ENCODE results near the gene ITGAL.
A peak's percentile ranks its signal among the peaks of the same experiment; 100 is the strongest.

Gene ITGAL

GRCh38 chr16:30548416-30549253, 76.1 kb downstream of the ITGAL start:
- no peak for DNase-seq

GRCh38 chr16:30551781-30552180, 79.2 kb downstream of the ITGAL start:
- DNase-seq, result peak; percentile 65

DNA sequence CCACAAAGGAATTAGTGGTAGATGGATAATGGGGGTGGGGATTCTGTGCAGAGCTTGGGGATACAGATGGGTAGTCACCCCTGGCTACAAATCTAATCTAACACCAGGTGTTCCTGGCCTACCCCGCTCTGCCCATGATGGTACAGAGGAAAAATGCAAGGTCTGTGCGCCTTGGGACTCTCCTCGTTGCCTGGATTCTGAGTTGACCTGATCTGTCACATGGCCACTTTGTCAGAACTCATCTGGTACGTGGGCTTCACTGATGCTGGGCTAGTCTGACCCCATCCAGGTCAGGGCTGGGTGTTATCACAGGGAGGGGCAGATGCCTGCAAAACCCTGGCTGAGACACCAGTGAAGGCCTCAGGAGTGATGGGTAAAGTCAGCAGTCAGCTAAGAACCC, 80.4 kb downstream of the ITGAL start:
- no peak for DNase-seq

DNA sequence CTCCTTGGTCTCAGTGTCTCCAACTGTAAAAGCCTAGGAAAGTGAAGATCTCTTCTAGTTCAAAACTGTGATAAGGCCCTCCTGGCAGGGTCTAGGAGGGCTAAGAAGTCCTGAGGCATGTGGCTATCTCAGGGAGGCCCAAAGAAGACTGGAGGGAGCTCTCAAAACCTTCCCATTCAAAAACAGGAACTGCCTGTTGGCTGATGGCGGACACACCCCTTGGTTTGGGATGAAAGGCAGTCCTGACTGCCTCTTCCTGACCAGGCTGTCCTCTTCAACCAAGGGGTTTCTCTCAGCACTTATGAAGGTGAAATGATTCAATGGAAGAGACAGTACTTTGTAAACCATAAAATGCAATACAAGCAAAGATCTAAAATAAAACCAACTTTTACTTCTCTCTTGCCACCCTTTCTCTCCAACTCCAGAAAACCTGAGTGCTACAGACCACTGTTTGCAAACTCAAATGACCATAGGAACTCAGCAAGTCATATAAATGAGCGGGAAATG, 80.9 kb downstream of the ITGAL start:
- no peak for DNase-seq

GRCh38 chr16:30554557-30555314, 82.2 kb downstream of the ITGAL start:
- DNase-seq, result no peak

GRCh38 chr16:30555315-30556124, 83.0 kb downstream of the ITGAL start:
- DNase-seq, result no peak

DNA sequence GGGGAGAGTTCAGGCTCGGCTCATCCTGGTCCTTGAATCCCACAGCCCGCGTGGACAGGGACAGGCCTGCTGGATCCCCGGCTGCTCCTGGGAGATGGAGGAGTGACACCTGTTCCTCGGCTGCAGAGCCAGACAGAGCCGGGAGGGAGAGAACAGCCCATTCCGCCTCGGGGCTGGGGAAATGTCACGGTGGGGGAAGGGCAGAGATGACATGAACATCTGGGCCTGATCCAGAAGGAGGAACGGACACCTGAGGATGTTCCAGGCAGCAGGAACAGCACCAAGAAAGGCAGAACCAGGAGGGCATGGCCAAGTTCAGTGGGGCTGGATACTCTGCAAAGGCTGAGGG, 83.6 kb downstream of the ITGAL start:
- no peak for DNase-seq

GRCh38 chr16:30557707-30557956, 85.1 kb downstream of the ITGAL start:
- no peak for DNase-seq

- DNase-seq, result peak; percentile 98
Measured at GRCh38 chr16:30557957-30558788, 85.6 kb downstream of the ITGAL start, which contains the start of gene ZNF764. TSS of gene ZNF764 (minus strand) at chr16:30558374. CDS start at chr16:30558182, 192 bp downstream.

DNA sequence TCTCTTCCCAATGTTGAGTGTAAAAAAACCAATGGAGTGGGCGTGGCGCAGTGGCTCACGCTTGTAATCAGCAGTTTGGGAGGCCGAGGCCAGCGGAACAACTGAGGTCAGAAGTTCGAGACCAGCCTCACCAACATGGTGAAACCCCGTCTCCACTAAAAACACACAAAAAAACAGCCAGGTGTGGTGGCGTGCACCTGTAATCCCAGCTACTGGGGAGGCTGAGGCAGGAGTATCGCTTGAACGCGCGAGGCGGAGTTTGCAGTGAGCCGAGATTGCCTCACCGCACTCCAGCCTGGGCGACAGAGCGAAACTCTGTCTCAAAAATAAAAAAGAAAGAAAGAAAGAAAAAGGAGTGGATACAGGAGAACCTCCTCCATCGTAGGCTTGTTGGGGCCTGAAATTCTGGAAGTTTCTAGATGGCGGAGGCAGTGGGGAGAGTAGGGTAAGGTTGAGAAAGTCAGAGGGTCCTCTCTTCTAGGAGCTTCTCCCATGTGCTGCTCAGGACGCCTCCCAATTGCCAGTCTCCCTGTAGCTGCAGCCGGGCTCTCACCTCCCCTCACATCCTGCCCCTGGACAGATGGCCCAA, 86.3 kb downstream of the ITGAL start:
- DNase-seq, result no peak

DNA sequence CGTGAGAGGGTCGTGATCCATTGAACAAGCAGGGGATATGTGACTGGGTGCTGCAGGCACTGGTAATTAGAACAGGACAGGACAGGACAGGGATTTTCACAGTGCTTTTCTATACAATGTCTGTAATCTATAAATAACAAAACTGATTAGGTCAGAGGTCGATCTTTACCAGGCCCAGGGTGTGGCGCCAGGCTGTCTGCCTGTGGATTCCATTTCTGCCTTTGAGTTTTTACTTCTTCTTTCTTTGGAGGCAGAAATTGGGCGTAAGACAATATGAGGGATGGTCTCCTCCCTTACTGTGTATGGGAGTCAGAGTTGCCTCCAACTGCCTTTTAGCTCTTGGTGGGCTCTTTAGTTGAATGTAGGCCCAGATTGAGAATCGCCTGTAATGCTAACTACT, 87.1 kb downstream of the ITGAL start:
- no peak for DNase-seq

DNA sequence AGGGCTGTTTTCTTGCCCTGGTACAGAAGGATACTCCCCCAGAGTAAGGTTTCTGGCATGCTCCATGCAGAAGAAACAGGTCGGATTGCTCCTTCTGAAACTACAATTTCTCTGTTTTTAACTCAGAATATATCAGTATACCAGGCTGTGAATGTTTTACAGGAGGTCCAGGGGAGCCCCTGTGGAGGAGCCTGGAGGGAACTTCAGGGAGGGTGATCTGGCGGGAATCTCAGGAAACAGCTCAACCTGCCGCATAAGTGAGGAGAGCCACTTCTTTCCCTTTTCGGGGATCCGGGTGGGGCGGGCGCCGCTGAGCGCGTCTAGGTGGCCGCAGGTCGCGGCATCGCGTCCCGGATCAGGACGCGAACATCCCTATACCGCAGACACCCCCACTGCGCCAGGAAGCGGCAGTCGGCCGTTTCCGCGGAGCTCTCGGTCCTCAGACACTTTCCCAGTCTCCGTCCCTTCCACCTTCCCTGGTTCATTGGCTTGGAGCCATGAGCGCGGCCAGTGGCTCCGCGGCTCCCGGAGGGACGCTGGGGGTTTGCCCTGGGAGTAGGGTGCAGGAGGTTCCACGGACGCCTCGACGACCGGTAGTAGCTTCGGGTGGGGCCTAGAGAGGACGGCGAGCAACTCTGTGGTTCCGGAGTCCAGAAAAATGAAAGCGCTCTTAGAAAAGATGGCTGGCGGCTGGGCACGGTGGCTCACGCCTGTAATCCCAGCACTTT, 88.7 kb downstream of the ITGAL start:
- no peak for DNase-seq

GRCh38 chr16:30562021-30562420, 89.5 kb downstream of the ITGAL start:
- DNase-seq, result no peak

GRCh38 chr16:30565526-30565925, 93.0 kb downstream of the ITGAL start:
- DNase-seq, result no peak

DNA sequence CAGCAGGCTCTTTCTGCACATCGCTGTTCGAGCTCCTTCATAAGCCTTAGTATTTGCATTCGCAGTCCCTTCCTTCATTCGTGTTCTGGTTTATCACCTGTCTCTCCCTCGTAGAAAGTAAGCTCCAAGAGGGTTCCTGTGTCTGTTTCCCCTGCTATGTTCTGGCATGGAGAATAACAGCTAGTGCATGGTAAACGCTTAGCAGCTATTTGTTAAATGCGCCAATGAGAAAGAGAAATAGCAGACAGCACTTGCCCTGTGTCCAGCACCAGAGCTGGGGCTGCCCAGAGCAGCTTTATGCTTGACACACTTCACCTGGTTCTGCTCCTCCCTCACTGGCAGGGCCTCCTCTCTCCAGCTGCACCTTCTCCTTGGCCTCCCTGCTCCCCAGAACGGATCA, 93.4 kb downstream of the ITGAL start:
- DNase-seq, result no peak

DNA sequence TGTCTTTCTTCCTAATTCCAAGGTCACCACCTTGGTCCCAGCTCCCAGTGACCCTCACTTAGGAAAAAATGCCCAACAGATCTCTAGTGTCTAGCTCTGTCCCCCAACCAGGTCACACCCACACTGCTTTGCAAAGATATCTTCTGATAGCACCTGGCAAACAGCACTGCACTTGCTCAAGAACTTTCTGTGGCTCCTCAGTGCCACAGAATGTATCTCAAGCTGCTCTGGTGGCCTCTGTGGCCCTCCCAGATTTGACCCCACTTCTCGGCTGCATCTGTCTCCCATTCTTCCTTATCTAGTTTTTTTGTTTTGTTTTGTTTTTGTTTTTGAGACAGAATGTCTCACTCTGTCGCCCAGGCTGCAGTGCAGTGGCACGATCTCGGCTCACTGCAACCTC, 94.0 kb downstream of the ITGAL start:
- no peak for DNase-seq

- DNase-seq, result peak; percentile 81
Measured at GRCh38 chr16:30567160-30567990, 94.8 kb downstream of the ITGAL start.

DNA sequence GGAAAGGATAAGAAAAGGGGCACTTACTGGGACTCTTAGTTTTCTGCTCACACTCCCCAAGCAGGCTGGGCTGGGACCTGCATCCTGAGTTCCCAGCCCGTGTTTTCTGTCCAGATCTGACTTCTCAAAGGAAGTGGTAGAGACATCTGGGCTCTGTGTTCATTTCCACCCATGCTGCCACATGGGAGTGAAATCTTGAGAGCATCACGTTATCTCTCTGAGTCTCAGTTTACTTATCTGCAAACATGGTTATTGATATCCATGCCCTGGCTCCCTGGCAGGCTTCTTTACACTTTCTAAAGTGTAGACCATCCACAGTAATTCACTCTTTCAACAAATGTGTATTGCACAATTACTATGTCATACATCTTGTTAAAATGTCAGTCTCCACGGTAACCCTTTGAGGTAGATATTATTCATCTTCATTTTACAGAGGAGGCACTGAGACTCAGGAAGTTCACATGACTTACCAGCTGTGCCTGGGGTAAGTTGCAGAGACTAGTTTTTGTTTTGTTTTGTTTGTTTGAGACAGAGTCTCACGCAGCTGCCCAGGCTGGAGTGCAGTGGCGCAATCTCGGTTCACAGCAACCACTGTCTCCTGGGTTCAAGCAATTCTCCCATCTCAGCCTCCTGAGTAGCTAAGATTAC, 95.6 kb downstream of the ITGAL start:
- DNase-seq, result peak; percentile 56

GRCh38 chr16:30569281-30569680, 96.7 kb downstream of the ITGAL start:
- no peak for DNase-seq

All from stimulated activated CD4-positive, alpha-beta T cell treated with anti-CD3 and anti-CD28 coated beads, Interleukin-1b, Interleukin-23, amount 100 ng/mL, for 48 hours (primary cell).